ENCODE measurements around the gene CDK8. TPM values are rescaled to one million over a fixed set of nuclear protein-coding genes. Genes with fewer than 3 reads are reported as not detected.

Gene CDK8
- total RNA-seq, 1 experiment from 2014 or later, result 9.4 TPM

DNA sequence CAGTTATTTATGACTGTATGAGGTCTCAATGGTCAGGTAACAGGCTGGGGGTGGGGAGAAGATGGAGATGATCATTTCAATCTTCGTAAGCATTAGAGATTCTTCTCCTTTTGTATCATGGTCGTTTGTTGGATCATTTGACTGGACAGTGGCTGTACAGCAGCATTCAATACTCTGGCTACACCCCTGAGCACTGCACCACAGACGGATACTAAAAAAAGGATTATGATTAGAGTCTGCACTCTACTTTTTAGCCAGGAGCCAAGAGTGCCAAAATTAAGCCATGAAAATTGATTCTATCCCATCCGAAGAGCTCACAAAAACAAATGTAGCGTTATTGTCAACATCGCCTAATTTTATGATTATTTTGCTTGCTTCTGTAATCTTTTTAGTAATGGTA is 41.9 kb downstream of the CDK8 start:
- H3K27ac Mint-ChIP-seq (ENCODE audit: unreplicated experiment), result no peak overlapping the region
- DNase-seq, result no peak
- no peaks in the 10 kb centered on the region for H3K4me1 Mint-ChIP-seq (ENCODE audit: low read depth, unreplicated experiment)
- CTCF ChIA-PET, result no interaction called here
- H3K27me3 Mint-ChIP-seq (ENCODE audit: unreplicated experiment), result no peaks in the 10 kb centered on the region
- BruUV-seq (replicated peaks), result no TSS peak
- no peak for TF ChIP-seq CTCF (IDR thresholded peaks at IDR 0.05; ENCODE audit: unreplicated experiment)
- H3K9me3 Mint-ChIP-seq (ENCODE audit: low read depth, unreplicated experiment), result no peaks in the 10 kb centered on the region
- no peaks in the 10 kb centered on the region for H3K36me3 Mint-ChIP-seq (ENCODE audit: insufficient read depth, unreplicated experiment)
- no peak overlapping the region for H3K4me3 Mint-ChIP-seq (ENCODE audit: low read depth, unreplicated experiment)
- intact Hi-C loops (cut with micrococcal nuclease; ENCODE audit: unreplicated experiment), result no loop called here

GRCh38 chr13:26299168-26299750 is 45.3 kb downstream of the CDK8 start:
- H3K27ac Mint-ChIP-seq (ENCODE audit: unreplicated experiment), result no peak overlapping the region
- H3K4me1 Mint-ChIP-seq (ENCODE audit: low read depth, unreplicated experiment), result no peaks in the 10 kb centered on the region
- no peak for DNase-seq
- H3K27me3 Mint-ChIP-seq (ENCODE audit: unreplicated experiment), result no peaks in the 10 kb centered on the region
- no peaks in the 10 kb centered on the region for H3K9me3 Mint-ChIP-seq (ENCODE audit: low read depth, unreplicated experiment)
- TF ChIP-seq CTCF (IDR thresholded peaks at IDR 0.05; ENCODE audit: unreplicated experiment), result no peak
- BruUV-seq (replicated peaks), result no TSS peak
- CTCF ChIA-PET, result no interaction called here
- intact Hi-C loops (cut with micrococcal nuclease; ENCODE audit: unreplicated experiment), result no loop called here
- no peak overlapping the region for H3K4me3 Mint-ChIP-seq (ENCODE audit: low read depth, unreplicated experiment)
- no peaks in the 10 kb centered on the region for H3K36me3 Mint-ChIP-seq (ENCODE audit: insufficient read depth, unreplicated experiment)

GRCh38 chr13:26300140-26300539 is 46.2 kb downstream of the CDK8 start:
- H3K27me3 Mint-ChIP-seq (ENCODE audit: unreplicated experiment), result no peaks in the 10 kb centered on the region
- H3K36me3 Mint-ChIP-seq (ENCODE audit: insufficient read depth, unreplicated experiment), result no peaks in the 10 kb centered on the region
- intact Hi-C loops (cut with micrococcal nuclease; ENCODE audit: unreplicated experiment), result no loop called here
- H3K4me3 Mint-ChIP-seq (ENCODE audit: low read depth, unreplicated experiment), result no peak overlapping the region
- H3K9me3 Mint-ChIP-seq (ENCODE audit: low read depth, unreplicated experiment), result no peaks in the 10 kb centered on the region
- H3K4me1 Mint-ChIP-seq (ENCODE audit: low read depth, unreplicated experiment), result no peaks in the 10 kb centered on the region
- no peak overlapping the region for H3K27ac Mint-ChIP-seq (ENCODE audit: unreplicated experiment)
- no TSS peak for BruUV-seq (replicated peaks)
- TF ChIP-seq CTCF (IDR thresholded peaks at IDR 0.05; ENCODE audit: unreplicated experiment), result no peak
- CTCF ChIA-PET, result no interaction called here
- DNase-seq, result no peak

DNA sequence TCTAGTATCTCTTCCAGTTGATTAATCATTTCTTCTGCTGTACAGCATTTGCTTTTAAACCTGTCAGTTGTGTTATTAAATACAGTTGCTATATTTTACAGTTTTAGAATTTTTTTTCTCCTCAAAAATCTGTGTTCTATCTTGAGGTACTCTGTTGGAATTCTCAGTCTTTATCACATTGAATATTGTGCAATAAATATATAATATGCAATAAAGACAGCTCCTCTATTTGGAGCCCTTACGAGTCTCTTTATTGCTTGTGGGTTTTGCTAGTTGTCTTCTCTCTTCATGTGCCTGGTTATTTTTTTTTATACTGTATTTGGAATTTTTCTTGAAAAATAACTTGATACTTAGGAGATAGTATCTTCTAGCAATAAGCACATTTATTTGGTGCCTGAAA is 51.7 kb downstream of the CDK8 start:
- Mint-ChIP-seq H3K9me3 (ENCODE audit: low read depth, unreplicated experiment) (no peaks in the 10 kb centered on the region), H3K27ac (ENCODE audit: unreplicated experiment) (no peak overlapping the region), H3K4me3 (ENCODE audit: low read depth, unreplicated experiment) (no peak overlapping the region), H3K4me1 (ENCODE audit: low read depth, unreplicated experiment) (no peaks in the 10 kb centered on the region), H3K36me3 (ENCODE audit: insufficient read depth, unreplicated experiment) (no peaks in the 10 kb centered on the region), H3K27me3 (ENCODE audit: unreplicated experiment) (no peaks in the 10 kb centered on the region)
- CTCF ChIA-PET, result interaction anchor here (0.6 to 0.7 kb wide), 2 partner anchors 132 to 135 kb away, joined by 3 to 4 read pairs; no protein-coding TSS in a partner anchor
- TF ChIP-seq CTCF (IDR thresholded peaks at IDR 0.05; ENCODE audit: unreplicated experiment), result no peak
- intact Hi-C loops (cut with micrococcal nuclease; ENCODE audit: unreplicated experiment), result no loop called here
- no peak for DNase-seq
- BruUV-seq (replicated peaks), result no TSS peak
